SJSA1 (cell line): Measurements from ENCODE around the gene WWOX. TPM values are rescaled to one million over a fixed set of nuclear protein-coding genes. Genes with fewer than 3 reads are reported as not detected.

ENCODE experiments used
- DNase-seq, 2 experiments: peaks; one replicate each; pipeline ENCODE4 v3.0.0-alpha.2; 2015 to 2020; ENCODE audit warnings: low spot score in 2 of 2, low read depth in 1 of 2
- H3K27ac ChIP-seq: fragments of 250-450 bp; sonication (Bioruptor Pico); 2 replicates; pipeline ENCODE4 v1.5.1; 2020; ENCODE audit warnings: mild to moderate bottlenecking, moderate library complexity
- H3K27me3 ChIP-seq: fragments of 250-450 bp; sonication (Bioruptor Pico); replicated peaks from 2 replicates; pipeline ENCODE4 v1.5.1; 2020; ENCODE audit warnings: mild to moderate bottlenecking, moderate library complexity
- H3K36me3 ChIP-seq: fragments of 250-450 bp; sonication (Bioruptor Pico); 2 replicates; pipeline ENCODE4 v1.5.1; 2020; ENCODE audit warnings: mild to moderate bottlenecking
- H3K4me1 ChIP-seq: fragments of 250-450 bp; sonication (Bioruptor Pico); replicated peaks from 2 replicates; pipeline ENCODE4 v1.6.1; 2021; ENCODE audit warnings: mild to moderate bottlenecking
- H3K4me3 ChIP-seq: fragments of 250-450 bp; sonication (Bioruptor Pico); 2 replicates; pipeline ENCODE4 v1.5.1; 2020; ENCODE audit warnings: mild to moderate bottlenecking
- H3K9me3 ChIP-seq: fragments of 250-450 bp; sonication (Bioruptor Pico); replicated peaks from 2 replicates; pipeline ENCODE4 v1.5.1; 2020; ENCODE audit warnings: mild to moderate bottlenecking
- total RNA-seq: library from RNA; depleted of rRNA; stranded (reverse); fragments of >200 nt; shearing (Covaris generic); gene quantifications from 2 replicates; pipeline ENCODE4 v1.2.3, GENCODE V29; 2014

WWOX gene
- total RNA-seq, 1 experiment from 2014 or later, result 13.4 TPM

- no peaks in the 10 kb centered on the region for H3K27me3 ChIP-seq
- H3K9me3 ChIP-seq, result peaks cover 17% of the 10 kb centered on the region
- DNase-seq, result no peak
- H3K4me3 ChIP-seq, result no peak overlapping the region
- no peak overlapping the region for H3K27ac ChIP-seq
- H3K36me3 ChIP-seq, result no peaks in the 10 kb centered on the region
- H3K4me1 ChIP-seq, result no peaks in the 10 kb centered on the region
These were observed 717.2 kb downstream of the WWOX start for GRCh38 chr16:78816499-78817195.

DNA sequence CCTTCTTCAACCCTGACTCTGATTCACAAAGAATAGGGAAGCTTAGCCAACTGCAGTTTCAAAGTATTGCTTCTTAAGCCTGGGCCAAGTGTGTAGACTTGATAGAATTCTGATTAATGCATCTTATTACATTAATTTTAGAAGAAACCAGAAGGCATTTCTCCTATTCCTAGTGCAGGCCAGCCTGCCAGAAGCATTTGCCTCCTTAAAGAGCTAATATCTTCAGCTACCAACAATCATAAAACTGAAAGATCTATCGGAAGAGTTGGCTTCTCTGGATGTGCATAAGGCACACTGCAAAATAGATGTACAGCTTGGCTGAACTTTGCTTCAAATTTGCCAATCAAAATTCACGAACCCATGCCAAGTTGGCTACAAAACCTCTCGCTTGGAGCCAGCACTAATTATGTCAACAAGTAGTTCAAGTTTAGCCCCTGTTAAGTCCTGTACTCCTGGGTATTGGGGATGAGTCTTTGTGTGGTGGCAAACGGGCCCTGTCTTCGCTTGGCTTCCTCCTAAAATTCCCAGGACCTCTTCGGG lies 717.8 kb downstream of the WWOX start:
- Histone ChIP-seq H3K36me3 (no peaks in the 10 kb centered on the region), H3K4me3 (no peak overlapping the region), H3K27ac (no peak overlapping the region), H3K4me1 (no peaks in the 10 kb centered on the region), H3K9me3 (peaks cover 17% of the 10 kb centered on the region), H3K27me3 (no peaks in the 10 kb centered on the region)
- DNase-seq, result no peak

DNA sequence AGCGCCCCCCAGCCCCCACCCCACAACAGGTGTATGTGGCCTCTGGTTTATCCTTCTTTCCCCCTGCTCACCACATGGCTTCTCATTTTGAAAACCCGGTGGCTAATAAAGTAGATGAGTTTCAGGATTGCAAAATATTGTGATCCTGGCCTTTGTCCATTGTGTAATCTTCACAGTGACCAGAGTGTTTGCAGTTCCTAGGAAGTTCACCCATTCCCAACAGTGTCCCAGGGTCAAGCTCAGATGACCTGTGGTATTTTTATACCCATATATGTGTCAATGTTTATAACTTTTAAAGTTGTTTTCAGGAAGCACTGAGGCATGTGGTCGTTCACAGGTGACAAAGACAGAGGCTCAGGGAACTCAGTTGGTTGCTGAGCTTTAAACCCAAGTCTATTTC lies 721.9 kb downstream of the WWOX start:
- Histone ChIP-seq H3K27me3 (no peaks in the 10 kb centered on the region), H3K9me3 (peaks cover 19% of the 10 kb centered on the region), H3K4me1 (no peaks in the 10 kb centered on the region), H3K36me3 (no peaks in the 10 kb centered on the region), H3K4me3 (no peak overlapping the region), H3K27ac (no peak overlapping the region)
- DNase-seq, result no peak

GRCh38 chr16:78822509-78822908 lies 723.1 kb downstream of the WWOX start:
- Histone ChIP-seq H3K36me3 (no peaks in the 10 kb centered on the region), H3K27ac (no peak overlapping the region), H3K9me3 (peaks cover 19% of the 10 kb centered on the region), H3K27me3 (no peaks in the 10 kb centered on the region), H3K4me3 (no peak overlapping the region), H3K4me1 (no peaks in the 10 kb centered on the region)
- DNase-seq, result no peak

- H3K27ac ChIP-seq, result no peak overlapping the region
- H3K4me1 ChIP-seq, result no peaks in the 10 kb centered on the region
- peaks cover 17% of the 10 kb centered on the region for H3K9me3 ChIP-seq
- H3K4me3 ChIP-seq, result no peak overlapping the region
- H3K36me3 ChIP-seq, result no peaks in the 10 kb centered on the region
- DNase-seq, result no peak
- no peaks in the 10 kb centered on the region for H3K27me3 ChIP-seq
These were observed 723.6 kb downstream of the WWOX start for GRCh38 chr16:78823027-78823426.

- no peak for DNase-seq
- no peaks in the 10 kb centered on the region for H3K4me1 ChIP-seq
- H3K36me3 ChIP-seq, result no peaks in the 10 kb centered on the region
- 0 out of 2 replicates have a peak, but pooled peaks cover under 1% of the 10 kb centered on the region for H3K9me3 ChIP-seq
- no peak overlapping the region for H3K27ac ChIP-seq
- no peak overlapping the region for H3K4me3 ChIP-seq
- no peaks in the 10 kb centered on the region for H3K27me3 ChIP-seq
These were observed 729.8 kb downstream of the WWOX start for GRCh38 chr16:78829280-78829679.

DNA sequence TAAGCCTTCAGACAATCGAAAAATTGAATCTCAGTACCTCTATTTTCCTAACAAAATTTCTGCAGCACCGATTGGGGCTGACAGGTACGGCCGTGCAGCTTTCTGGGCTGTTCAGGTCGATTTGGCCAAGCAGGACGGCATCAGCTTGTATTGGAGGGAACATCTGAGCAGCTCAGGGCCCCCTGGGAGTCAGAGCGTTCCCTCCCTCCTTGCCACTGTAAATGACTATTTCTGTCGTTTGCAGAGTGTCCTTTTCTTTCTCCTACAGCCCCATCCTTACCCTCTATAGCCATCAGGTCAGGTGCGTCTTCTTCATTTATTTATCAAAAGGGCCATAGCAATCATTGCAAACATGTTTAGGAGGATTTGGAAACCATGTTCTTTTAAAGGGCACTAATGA lies 731.1 kb downstream of the WWOX start:
- Histone ChIP-seq H3K36me3 (no peaks in the 10 kb centered on the region), H3K4me3 (no peak overlapping the region), H3K27ac (no peak overlapping the region), H3K27me3 (no peaks in the 10 kb centered on the region), H3K9me3 (no peaks in the 10 kb centered on the region), H3K4me1 (no peaks in the 10 kb centered on the region)
- no peak for DNase-seq

GRCh38 chr16:78832100-78832499 lies 732.6 kb downstream of the WWOX start:
- Histone ChIP-seq H3K36me3 (no peaks in the 10 kb centered on the region), H3K27ac (no peak overlapping the region), H3K4me1 (no peaks in the 10 kb centered on the region), H3K9me3 (no peaks in the 10 kb centered on the region), H3K4me3 (no peak overlapping the region), H3K27me3 (no peaks in the 10 kb centered on the region)
- DNase-seq, result no peak

DNA sequence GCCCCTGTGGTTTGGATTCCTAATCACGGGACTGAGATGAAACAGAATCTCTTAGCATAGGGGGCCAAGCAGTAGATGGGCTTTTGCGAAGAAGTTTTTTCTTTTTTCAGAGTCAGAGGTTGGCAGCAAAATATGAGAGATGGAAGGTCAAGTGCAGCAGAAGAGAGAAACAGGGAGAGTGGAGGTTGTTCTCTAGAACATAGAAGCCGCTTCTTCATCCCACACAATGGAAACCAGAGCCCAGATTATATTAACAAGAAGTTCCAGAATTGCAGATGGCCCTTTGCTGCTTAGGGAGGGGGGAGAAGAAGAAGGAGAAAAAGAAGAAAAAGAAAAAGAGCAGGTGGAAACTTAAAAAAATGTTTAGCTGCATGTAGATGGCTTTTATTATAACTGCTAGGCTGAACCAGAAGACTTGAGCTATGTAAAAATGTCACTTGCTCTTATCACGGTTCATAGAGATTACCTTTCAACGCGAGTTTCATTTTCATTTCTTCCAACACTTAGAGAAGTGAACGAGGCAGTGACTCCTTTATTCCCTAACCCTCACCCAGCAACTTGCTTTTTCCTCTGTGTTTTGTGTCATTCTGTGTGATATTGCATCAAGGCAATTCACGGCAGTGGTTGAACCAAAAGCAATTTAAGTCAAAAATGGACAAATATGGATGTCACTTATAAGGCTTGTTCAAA lies 737.5 kb downstream of the WWOX start:
- Histone ChIP-seq H3K4me1 (no peaks in the 10 kb centered on the region), H3K9me3 (no peaks in the 10 kb centered on the region), H3K27ac (no peak overlapping the region), H3K4me3 (no peak overlapping the region), H3K36me3 (no peaks in the 10 kb centered on the region), H3K27me3 (no peaks in the 10 kb centered on the region)
- no peak for DNase-seq

- H3K4me1 ChIP-seq, result no peaks in the 10 kb centered on the region
- DNase-seq, result no peak
- no peaks in the 10 kb centered on the region for H3K9me3 ChIP-seq
- H3K27ac ChIP-seq, result no peak overlapping the region
- no peaks in the 10 kb centered on the region for H3K36me3 ChIP-seq
- H3K27me3 ChIP-seq, result no peaks in the 10 kb centered on the region
- H3K4me3 ChIP-seq, result no peak overlapping the region
These were observed 738.3 kb downstream of the WWOX start for GRCh38 chr16:78837706-78838105.

GRCh38 chr16:78838276-78838675 lies 738.8 kb downstream of the WWOX start:
- H3K36me3 ChIP-seq, result no peaks in the 10 kb centered on the region
- no peaks in the 10 kb centered on the region for H3K9me3 ChIP-seq
- no peaks in the 10 kb centered on the region for H3K4me1 ChIP-seq
- no peak overlapping the region for H3K4me3 ChIP-seq
- H3K27me3 ChIP-seq, result no peaks in the 10 kb centered on the region
- DNase-seq, result no peak
- H3K27ac ChIP-seq, result no peak overlapping the region

DNA sequence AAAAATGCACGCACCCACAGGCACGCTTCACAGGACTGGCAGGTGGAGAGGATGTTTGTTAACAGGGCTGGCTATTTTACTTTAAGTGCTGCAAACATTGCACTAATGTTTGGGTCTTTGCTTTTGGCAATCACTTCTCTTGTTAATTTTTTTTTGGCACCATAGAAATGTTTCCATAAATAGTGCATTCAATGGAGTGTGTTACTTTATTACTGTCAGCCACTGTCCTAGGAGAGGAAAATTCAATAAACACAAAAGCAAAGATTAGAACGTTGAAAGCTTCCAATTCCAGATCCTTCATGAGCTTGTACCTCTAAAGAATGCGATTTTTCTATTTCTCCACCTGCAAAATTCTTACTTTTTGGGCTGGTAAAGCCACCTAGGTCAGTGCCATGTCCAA lies 743.5 kb downstream of the WWOX start:
- Histone ChIP-seq H3K27ac (no peak overlapping the region), H3K9me3 (0 out of 2 replicates have a peak, but pooled peaks cover 5% of the 10 kb centered on the region), H3K27me3 (no peaks in the 10 kb centered on the region), H3K36me3 (no peaks in the 10 kb centered on the region), H3K4me1 (no peaks in the 10 kb centered on the region), H3K4me3 (no peak overlapping the region)
- no peak for DNase-seq

- no peaks in the 10 kb centered on the region for H3K36me3 ChIP-seq
- no peak overlapping the region for H3K4me3 ChIP-seq
- no peak for DNase-seq
- H3K27me3 ChIP-seq, result no peaks in the 10 kb centered on the region
- H3K4me1 ChIP-seq, result no peaks in the 10 kb centered on the region
- H3K27ac ChIP-seq, result no peak overlapping the region
- 0 out of 2 replicates have a peak, but pooled peaks cover 9% of the 10 kb centered on the region for H3K9me3 ChIP-seq
These were observed 744.5 kb downstream of the WWOX start for GRCh38 chr16:78843978-78844377.

DNA sequence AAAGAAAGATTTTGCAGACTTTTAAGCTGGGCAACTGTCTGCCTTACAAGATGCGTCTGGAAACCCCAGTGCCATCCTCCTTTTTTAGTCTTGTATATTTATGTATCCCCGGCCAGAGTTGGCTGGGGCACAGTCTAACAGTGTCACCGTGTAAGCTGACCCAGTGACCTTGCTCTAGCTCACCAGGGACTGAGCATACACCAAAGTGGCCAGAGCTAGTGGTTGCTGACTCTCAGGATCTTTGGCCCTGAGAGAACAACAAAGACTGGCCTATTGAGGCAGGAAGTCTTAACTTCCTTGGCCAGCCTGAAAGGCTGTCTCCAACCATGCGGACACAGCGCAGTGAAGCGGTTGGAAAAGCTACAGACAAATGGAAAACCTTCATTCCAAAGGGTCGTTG lies 745.2 kb downstream of the WWOX start:
- DNase-seq, result no peak
- no peaks in the 10 kb centered on the region for H3K36me3 ChIP-seq
- no peaks in the 10 kb centered on the region for H3K27me3 ChIP-seq
- no peak overlapping the region for H3K27ac ChIP-seq
- no peak overlapping the region for H3K4me3 ChIP-seq
- 0 out of 2 replicates have a peak, but pooled peaks cover 9% of the 10 kb centered on the region for H3K9me3 ChIP-seq
- no peaks in the 10 kb centered on the region for H3K4me1 ChIP-seq
